ENCODE results near the gene ASS1. TPM values are rescaled to one million over a fixed set of nuclear protein-coding genes. Genes with fewer than 3 reads are reported as not detected.
"Not testable (repeated sequence)": the region's sequence is repeated elsewhere in the genome, so short reads cannot be mapped to it uniquely, and the experiment has no call there.

Gene ASS1
- total RNA-seq = 166 TPM

GRCh38 chr9:130444565-130445221, at the start of gene ASS1:
Gene ASS1, plus strand, starts transcription at chr9:130444961. Its CDS starts 7,268 bp downstream, at chr9:130452229.
- DNase-seq (ENCODE audit: low spot score) = peak; percentile 83

- no peak for DNase-seq (ENCODE audit: low spot score)
Measured at GRCh38 chr9:130395810-130396435, 48.8 kb upstream of the ASS1 start.

- DNase-seq (ENCODE audit: low spot score) = no peak
Measured at GRCh38 chr9:130396581-130396980, 48.2 kb upstream of the ASS1 start.

GRCh38 chr9:130398487-130399240, 46.1 kb upstream of the ASS1 start:
- DNase-seq (ENCODE audit: low spot score) = no peak

- no peak for DNase-seq (ENCODE audit: low spot score)
Measured at GRCh38 chr9:130399768-130400167, 45.0 kb upstream of the ASS1 start.

GRCh38 chr9:130400870-130401269, 43.9 kb upstream of the ASS1 start:
- DNase-seq (ENCODE audit: low spot score) = no peak

GRCh38 chr9:130401742-130402141, 43.0 kb upstream of the ASS1 start:
- not testable (repeated sequence) for DNase-seq (ENCODE audit: low spot score)

GRCh38 chr9:130402243-130402642, 42.5 kb upstream of the ASS1 start:
- DNase-seq (ENCODE audit: low spot score) = no peak

GRCh38 chr9:130402645-130403440, 41.9 kb upstream of the ASS1 start:
- DNase-seq (ENCODE audit: low spot score) = no peak

GRCh38 chr9:130405657-130406257, 39.0 kb upstream of the ASS1 start:
- no peak for DNase-seq (ENCODE audit: low spot score)

GRCh38 chr9:130406278-130406895, 38.4 kb upstream of the ASS1 start:
- no peak for DNase-seq (ENCODE audit: low spot score)

GRCh38 chr9:130407916-130408663, 36.7 kb upstream of the ASS1 start:
- DNase-seq (ENCODE audit: low spot score) = no peak

- DNase-seq (ENCODE audit: low spot score) = no peak
Measured at GRCh38 chr9:130408669-130409068, 36.1 kb upstream of the ASS1 start.

GRCh38 chr9:130409246-130409645, 35.5 kb upstream of the ASS1 start:
- no peak for DNase-seq (ENCODE audit: low spot score)

- DNase-seq (ENCODE audit: low spot score) = no peak
Measured at GRCh38 chr9:130410443-130410842, 34.3 kb upstream of the ASS1 start.

GRCh38 chr9:130411566-130411915, 33.2 kb upstream of the ASS1 start:
- DNase-seq (ENCODE audit: low spot score) = no peak

GRCh38 chr9:130414081-130414731, 30.6 kb upstream of the ASS1 start:
- no peak for DNase-seq (ENCODE audit: low spot score)

- peak; percentile 58 for DNase-seq (ENCODE audit: low spot score)
Measured at GRCh38 chr9:130414910-130415746, 29.6 kb upstream of the ASS1 start.

- DNase-seq (ENCODE audit: low spot score) = no peak
Measured at GRCh38 chr9:130417602-130418001, 27.2 kb upstream of the ASS1 start.

All from mucosa of gallbladder (tissue), 1 donor.